Vagina (tissue), 2 donors: ENCODE data around the gene B4GALNT4.

ENCODE experiments used
- POLR2A ChIP-seq, 2 donors: fragments of 450-650 bp; IDR thresholded peaks; one replicate each; pipeline ENCODE4 v1.6.1; 2017; ENCODE audit warnings: antibody characterized with exemption in 2 of 2, mild to moderate bottlenecking in 2 of 2, moderate library complexity in 2 of 2
- POLR2AphosphoS5 ChIP-seq, 2 donors: sonication (generic); formaldehyde crosslinking; IDR thresholded peaks; one replicate each; pipeline ENCODE4 v1.9.0; 2017; ENCODE audit warnings: antibody characterized with exemption in 2 of 2, mild to moderate bottlenecking in 2 of 2, low read depth in 1 of 2; ENCODE audit not compliant: insufficient read depth in 1 of 2
- TF ChIP-seq, protein P1 (sequence below), 3 experiments: fragments of 450-650 bp in 2 of 3; fragments of 200-600 bp in 1 of 3; sonication (generic) in 1 of 3; IDR thresholded peaks; one replicate each; pipeline ENCODE4 v1.5.1; 2017 to 2019; ENCODE audit warnings: antibody characterized with exemption in 3 of 3, mild to moderate bottlenecking in 2 of 3, moderate library complexity in 2 of 3

DNA sequence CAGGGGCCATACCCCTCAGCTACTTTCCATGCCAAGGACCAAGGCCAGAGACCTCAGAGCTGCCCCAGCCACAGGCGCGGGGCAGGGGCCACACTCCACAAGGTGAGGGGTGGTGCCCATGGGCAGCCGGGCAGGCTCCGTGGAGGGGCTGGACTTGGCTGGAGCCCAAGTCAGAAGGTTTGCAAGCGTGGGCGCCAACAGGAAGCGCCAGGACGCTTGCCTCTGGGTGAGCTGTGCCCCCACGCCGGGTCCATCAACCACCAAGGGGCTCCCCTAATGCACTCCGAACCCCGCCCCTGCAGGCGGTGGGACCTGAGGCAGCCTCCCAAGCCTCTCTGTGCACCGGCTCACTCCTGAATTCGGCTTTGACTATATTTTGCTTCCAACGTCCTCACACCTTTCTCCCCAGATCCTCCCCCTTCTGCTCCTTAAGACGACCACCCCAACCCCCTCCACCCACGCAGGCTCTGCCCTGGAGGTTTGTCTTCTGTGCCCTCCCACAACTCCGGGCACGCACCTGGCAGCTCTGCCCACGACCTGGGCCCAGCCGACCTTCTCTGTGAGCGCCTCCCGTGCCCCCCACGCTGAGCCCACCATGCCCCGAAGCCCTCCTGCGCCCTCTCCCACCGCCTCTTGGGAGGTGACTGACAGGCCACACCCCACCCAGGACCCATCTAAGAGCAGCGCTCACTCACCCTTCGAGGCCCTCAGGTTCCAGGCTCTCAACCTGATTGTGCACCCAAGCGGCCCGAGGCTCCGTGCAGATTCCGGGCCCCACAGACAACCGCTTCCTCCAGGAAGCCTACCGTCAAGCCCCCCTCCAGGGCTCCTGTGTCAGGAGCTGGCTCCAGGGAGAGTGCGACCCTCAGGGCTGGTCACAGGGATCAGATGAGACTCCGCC, 22.1 kb downstream of the B4GALNT4 start:
- TF ChIP-seq, protein P1, sequence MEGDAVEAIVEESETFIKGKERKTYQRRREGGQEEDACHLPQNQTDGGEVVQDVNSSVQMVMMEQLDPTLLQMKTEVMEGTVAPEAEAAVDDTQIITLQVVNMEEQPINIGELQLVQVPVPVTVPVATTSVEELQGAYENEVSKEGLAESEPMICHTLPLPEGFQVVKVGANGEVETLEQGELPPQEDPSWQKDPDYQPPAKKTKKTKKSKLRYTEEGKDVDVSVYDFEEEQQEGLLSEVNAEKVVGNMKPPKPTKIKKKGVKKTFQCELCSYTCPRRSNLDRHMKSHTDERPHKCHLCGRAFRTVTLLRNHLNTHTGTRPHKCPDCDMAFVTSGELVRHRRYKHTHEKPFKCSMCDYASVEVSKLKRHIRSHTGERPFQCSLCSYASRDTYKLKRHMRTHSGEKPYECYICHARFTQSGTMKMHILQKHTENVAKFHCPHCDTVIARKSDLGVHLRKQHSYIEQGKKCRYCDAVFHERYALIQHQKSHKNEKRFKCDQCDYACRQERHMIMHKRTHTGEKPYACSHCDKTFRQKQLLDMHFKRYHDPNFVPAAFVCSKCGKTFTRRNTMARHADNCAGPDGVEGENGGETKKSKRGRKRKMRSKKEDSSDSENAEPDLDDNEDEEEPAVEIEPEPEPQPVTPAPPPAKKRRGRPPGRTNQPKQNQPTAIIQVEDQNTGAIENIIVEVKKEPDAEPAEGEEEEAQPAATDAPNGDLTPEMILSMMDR (IDR thresholded peaks at IDR 0.05) = no peak
- no peak for TF ChIP-seq POLR2A (IDR thresholded peaks at IDR 0.05)
- TF ChIP-seq POLR2AphosphoS5 (IDR thresholded peaks at IDR 0.05; ENCODE audit: insufficient read depth in 1 of 2, low read depth in 1 of 2) = no peak
